Measurements from ENCODE around the gene MRPL55. TPM values are rescaled to one million over a fixed set of nuclear protein-coding genes. Genes with fewer than 3 reads are reported as not detected.

The MRPL55 gene
- polyA plus RNA-seq, 1 donor from 2014 or later = 168 TPM

DNA sequence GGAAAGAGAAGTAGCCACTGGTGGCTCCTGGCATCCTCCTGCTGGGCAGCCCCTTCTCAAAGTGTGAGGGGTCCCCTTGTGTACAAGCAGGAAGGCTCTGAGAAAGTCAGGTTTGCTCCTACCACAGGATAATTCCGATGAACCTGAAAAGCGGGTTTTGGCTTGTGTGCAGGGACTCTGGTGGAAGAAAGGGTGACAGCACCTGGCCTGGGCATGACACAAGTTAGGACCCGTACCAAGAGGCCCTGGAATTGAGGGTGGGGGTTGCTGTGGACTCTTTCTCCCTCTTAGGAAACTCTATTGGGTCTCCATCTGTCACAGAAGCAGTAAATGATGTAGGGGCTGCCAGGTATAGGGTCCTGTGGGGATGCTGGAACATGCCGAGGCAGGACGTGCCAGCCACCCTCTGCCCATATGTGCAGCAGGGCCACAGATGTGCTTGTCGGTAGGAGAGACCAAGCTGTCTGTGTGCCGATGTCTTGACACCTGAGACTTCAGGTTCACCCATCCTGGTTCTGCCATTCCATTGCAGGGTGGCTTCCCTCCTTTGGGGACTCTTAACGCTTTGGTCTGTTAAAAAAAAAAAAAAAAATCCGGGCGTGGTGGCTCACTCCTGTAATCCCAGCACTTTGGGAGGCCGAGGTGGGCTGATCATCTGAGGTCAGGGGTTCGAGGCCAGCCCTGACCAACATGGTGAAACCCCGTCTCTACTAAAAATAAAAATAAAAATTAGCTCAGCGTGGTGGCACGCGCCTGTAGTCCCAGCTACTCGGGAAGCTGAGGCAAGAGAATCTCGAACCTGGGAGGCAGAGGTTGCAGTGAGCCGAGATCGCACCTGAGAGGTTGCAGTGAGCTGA lies 15.8 kb downstream of the MRPL55 start:
- Histone ChIP-seq H3K9ac (ENCODE audit: low read length) (no peak overlapping the region), H3K79me2 (replicated peaks; ENCODE audit: insufficient read depth, low read length) (peaks cover 85% of the 10 kb centered on the region), H3K9me3 (ENCODE audit: low read length) (peaks cover 4% of the 10 kb centered on the region), H3K4me3 (ENCODE audit: low read length) (no peak overlapping the region), H3K9me2 (ENCODE audit: insufficient read depth, low read length) (no peaks in the 10 kb centered on the region), H4K20me1 (ENCODE audit: insufficient read depth) (no peaks in the 10 kb centered on the region), H3F3A (ENCODE audit: insufficient read depth, low read length, poor library complexity, severe bottlenecking) (no peaks in the 10 kb centered on the region), H3K36me3 (ENCODE audit: insufficient read depth, low read length) (peaks cover 15% of the 10 kb centered on the region), H3K27ac (ENCODE audit: low read length) (no peak overlapping the region), H3K4me2 (ENCODE audit: low read length) (no peak overlapping the region), H3K27me3 (ENCODE audit: insufficient read depth, low read depth, low read length) (no peaks in the 10 kb centered on the region), H2AFZ (ENCODE audit: low read depth, low read length) (no peak overlapping the region)
- TF ChIP-seq TAF1 (IDR thresholded peaks at IDR 0.05; ENCODE audit: low read depth) = no peak
- TF ChIP-seq POLR2AphosphoS5 (IDR thresholded peaks at IDR 0.05) = no peak

DNA sequence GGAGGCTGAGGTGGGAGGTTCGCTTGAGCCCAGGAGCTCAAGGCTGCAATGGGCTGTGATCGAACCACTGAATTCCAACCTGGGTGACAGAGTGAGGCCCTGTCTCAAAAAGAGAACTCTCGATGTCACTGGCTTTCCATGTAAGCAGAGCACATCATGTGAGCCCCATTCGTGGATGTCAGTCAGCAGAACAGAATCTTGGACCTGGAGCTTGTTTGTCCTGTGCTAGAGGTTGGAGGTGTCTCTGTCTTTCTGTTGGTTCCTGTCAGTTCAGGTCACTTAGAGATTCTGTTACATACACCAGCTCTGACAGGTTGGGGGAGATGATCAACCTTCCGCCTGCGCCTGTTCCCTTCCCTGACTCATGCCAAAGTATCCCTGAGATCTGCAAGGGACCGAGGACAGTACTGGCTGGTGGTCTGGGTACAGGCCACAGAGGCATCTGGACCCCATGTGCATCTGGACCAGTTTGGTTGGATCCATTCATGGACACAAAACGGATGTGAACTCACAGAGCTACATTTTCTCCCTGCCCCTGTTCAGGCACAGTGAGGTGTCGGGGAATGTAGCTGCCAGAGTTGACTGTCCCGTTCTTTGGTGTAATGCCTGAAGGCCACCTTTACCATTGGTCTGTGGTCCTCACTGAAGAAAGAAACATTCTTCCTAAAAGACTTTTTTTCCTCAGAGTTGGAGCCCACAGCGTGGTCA lies 16.6 kb downstream of the MRPL55 start:
- Histone ChIP-seq H3K27me3 (ENCODE audit: insufficient read depth, low read depth, low read length) (no peaks in the 10 kb centered on the region), H3K9ac (ENCODE audit: low read length) (no peak overlapping the region), H3K4me2 (ENCODE audit: low read length) (no peak overlapping the region), H3K36me3 (ENCODE audit: insufficient read depth, low read length) (peaks cover 15% of the 10 kb centered on the region), H3K4me3 (ENCODE audit: low read length) (no peak overlapping the region), H3F3A (ENCODE audit: insufficient read depth, low read length, poor library complexity, severe bottlenecking) (no peaks in the 10 kb centered on the region), H3K9me2 (ENCODE audit: insufficient read depth, low read length) (no peaks in the 10 kb centered on the region), H3K79me2 (replicated peaks; ENCODE audit: insufficient read depth, low read length) (peaks cover 92% of the 10 kb centered on the region), H3K9me3 (ENCODE audit: low read length) (peaks cover 4% of the 10 kb centered on the region), H3K27ac (ENCODE audit: low read length) (no peak overlapping the region), H4K20me1 (ENCODE audit: insufficient read depth) (no peaks in the 10 kb centered on the region), H2AFZ (ENCODE audit: low read depth, low read length) (no peak overlapping the region)
- TF ChIP-seq, protein P1, sequence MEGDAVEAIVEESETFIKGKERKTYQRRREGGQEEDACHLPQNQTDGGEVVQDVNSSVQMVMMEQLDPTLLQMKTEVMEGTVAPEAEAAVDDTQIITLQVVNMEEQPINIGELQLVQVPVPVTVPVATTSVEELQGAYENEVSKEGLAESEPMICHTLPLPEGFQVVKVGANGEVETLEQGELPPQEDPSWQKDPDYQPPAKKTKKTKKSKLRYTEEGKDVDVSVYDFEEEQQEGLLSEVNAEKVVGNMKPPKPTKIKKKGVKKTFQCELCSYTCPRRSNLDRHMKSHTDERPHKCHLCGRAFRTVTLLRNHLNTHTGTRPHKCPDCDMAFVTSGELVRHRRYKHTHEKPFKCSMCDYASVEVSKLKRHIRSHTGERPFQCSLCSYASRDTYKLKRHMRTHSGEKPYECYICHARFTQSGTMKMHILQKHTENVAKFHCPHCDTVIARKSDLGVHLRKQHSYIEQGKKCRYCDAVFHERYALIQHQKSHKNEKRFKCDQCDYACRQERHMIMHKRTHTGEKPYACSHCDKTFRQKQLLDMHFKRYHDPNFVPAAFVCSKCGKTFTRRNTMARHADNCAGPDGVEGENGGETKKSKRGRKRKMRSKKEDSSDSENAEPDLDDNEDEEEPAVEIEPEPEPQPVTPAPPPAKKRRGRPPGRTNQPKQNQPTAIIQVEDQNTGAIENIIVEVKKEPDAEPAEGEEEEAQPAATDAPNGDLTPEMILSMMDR (IDR thresholded peaks at IDR 0.05; ENCODE audit: poor library complexity, severe bottlenecking) = no peak
- TF ChIP-seq, protein P2, sequence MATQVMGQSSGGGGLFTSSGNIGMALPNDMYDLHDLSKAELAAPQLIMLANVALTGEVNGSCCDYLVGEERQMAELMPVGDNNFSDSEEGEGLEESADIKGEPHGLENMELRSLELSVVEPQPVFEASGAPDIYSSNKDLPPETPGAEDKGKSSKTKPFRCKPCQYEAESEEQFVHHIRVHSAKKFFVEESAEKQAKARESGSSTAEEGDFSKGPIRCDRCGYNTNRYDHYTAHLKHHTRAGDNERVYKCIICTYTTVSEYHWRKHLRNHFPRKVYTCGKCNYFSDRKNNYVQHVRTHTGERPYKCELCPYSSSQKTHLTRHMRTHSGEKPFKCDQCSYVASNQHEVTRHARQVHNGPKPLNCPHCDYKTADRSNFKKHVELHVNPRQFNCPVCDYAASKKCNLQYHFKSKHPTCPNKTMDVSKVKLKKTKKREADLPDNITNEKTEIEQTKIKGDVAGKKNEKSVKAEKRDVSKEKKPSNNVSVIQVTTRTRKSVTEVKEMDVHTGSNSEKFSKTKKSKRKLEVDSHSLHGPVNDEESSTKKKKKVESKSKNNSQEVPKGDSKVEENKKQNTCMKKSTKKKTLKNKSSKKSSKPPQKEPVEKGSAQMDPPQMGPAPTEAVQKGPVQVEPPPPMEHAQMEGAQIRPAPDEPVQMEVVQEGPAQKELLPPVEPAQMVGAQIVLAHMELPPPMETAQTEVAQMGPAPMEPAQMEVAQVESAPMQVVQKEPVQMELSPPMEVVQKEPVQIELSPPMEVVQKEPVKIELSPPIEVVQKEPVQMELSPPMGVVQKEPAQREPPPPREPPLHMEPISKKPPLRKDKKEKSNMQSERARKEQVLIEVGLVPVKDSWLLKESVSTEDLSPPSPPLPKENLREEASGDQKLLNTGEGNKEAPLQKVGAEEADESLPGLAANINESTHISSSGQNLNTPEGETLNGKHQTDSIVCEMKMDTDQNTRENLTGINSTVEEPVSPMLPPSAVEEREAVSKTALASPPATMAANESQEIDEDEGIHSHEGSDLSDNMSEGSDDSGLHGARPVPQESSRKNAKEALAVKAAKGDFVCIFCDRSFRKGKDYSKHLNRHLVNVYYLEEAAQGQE (IDR thresholded peaks at IDR 0.05; ENCODE audit: borderline replicate concordance) = no peak
- TF ChIP-seq SMC3 (conservative IDR thresholded peaks at IDR 0.05; ENCODE audit: poor library complexity) (no peak), MXI1 (conservative IDR thresholded peaks at IDR 0.05; ENCODE audit: poor library complexity, severe bottlenecking) (no peak), EZH2 (IDR thresholded peaks at IDR 0.05; ENCODE audit: borderline replicate concordance, insufficient read depth, low read length, poor library complexity, severe bottlenecking) (no peak), POLR2AphosphoS5 (IDR thresholded peaks at IDR 0.05) (no peak), RAD21 (conservative IDR thresholded peaks at IDR 0.05) (no peak), EP300 (conservative IDR thresholded peaks at IDR 0.05; ENCODE audit: poor library complexity, severe bottlenecking) (no peak), TAF1 (IDR thresholded peaks at IDR 0.05; ENCODE audit: low read depth) (no peak)
